H1 (cell line): ENCODE results near the gene DPP10. TPM values are rescaled to one million over a fixed set of nuclear protein-coding genes. Genes with fewer than 3 reads are reported as not detected.
A peak's percentile ranks its signal among the peaks of the same experiment; 100 is the strongest.

ENCODE experiments used
- CTCF ChIA-PET: fragments of 300-600 bp; sonication (Branson Sonifier 250); formaldehyde crosslinking; loops from one replicate; lab custom pipeline; 2021; ENCODE audit not compliant: partially characterized antibody; lab: Charles Lee
- POLR2A ChIA-PET: fragments of 300-600 bp; sonication (Branson Sonifier 250); formaldehyde crosslinking; loops from one replicate; lab custom pipeline; 2021; ENCODE audit warnings: inconsistent platforms; ENCODE audit not compliant: partially characterized antibody; lab: Charles Lee
- DNase-seq, 2 experiments: peaks; one replicate each; pipeline versions ENCODE4 v3.0.0 to v3.0.0-alpha.2; 2010 to 2022; ENCODE audit warnings: low spot score in 2 of 2, low read depth in 1 of 2, mixed read lengths in 1 of 2
- FAIRE-seq: peaks from 2 replicates; lab custom pipeline; 2011; peaks lifted over from hg19 to GRCh38; lab: Jason Lieb, UNC
- H2AFZ ChIP-seq: 2 replicates; pipeline ENCODE4 v1.8.1; 2012; ENCODE audit warnings: low read length, inconsistent platforms
- H2AK5ac ChIP-seq: 2 replicates; pipeline ENCODE4 v1.6.1; 2013; ENCODE audit warnings: low read depth, low read length
- H2BK120ac ChIP-seq: replicated peaks from 2 replicates; pipeline ENCODE3; 2013; ENCODE audit warnings: low read depth, low read length, inconsistent platforms
- H2BK12ac ChIP-seq: 2 replicates; pipeline ENCODE4 v1.6.1; 2013; ENCODE audit warnings: low read depth, low read length
- H2BK15ac ChIP-seq: 2 replicates; pipeline ENCODE4 v1.6.1; 2013; ENCODE audit warnings: low read length
- H2BK20ac ChIP-seq: 2 replicates; pipeline ENCODE4 v1.6.1; 2013; ENCODE audit warnings: low read length
- H2BK5ac ChIP-seq: 2 replicates; pipeline ENCODE4 v1.6.1; 2013; ENCODE audit warnings: low read depth, low read length
- H3K14ac ChIP-seq: 2 replicates; pipeline ENCODE4 v1.6.1; 2013; ENCODE audit warnings: inconsistent platforms; ENCODE audit not compliant: insufficient read length
- H3K18ac ChIP-seq: 2 replicates; pipeline ENCODE4 v1.6.1; 2013; ENCODE audit warnings: low read length; ENCODE audit errors: extremely low read depth
- H3K23ac ChIP-seq: 2 replicates; pipeline ENCODE4 v1.6.1; 2013; ENCODE audit warnings: inconsistent platforms; ENCODE audit not compliant: insufficient read length
- H3K23me2 ChIP-seq: 2 replicates; pipeline ENCODE4 v1.6.1; 2013; ENCODE audit warnings: low read depth, low read length
- H3K27ac ChIP-seq: 2 replicates; pipeline ENCODE4 v1.6.1; 2011; ENCODE audit warnings: low read depth, low read length, inconsistent platforms
- H3K27me3 ChIP-seq, 4 experiments: replicated peaks in 1 of 4; 1 replicate in 1 of 4; 2 replicates in 3 of 4; pipeline versions ENCODE4 v1.6.1 to v1.8.1; 2011 to 2013; ENCODE audit warnings: low read length in 3 of 4, mild to moderate bottlenecking in 3 of 4, inconsistent platforms in 2 of 4, mixed read lengths in 2 of 4, moderate library complexity in 1 of 4; ENCODE audit not compliant: control insufficient read depth in 3 of 4, insufficient read depth in 3 of 4; ENCODE audit errors: extremely low read depth in 1 of 4
- H3K36me3 ChIP-seq, 4 experiments: 2 replicates each; pipeline versions ENCODE4 v1.6.1 to v1.8.1; 2011 to 2013; ENCODE audit warnings: mild to moderate bottlenecking in 4 of 4, low read length in 3 of 4, moderate library complexity in 2 of 4, control low read depth in 1 of 4, inconsistent platforms in 1 of 4; ENCODE audit not compliant: insufficient read depth in 4 of 4, control insufficient read depth in 2 of 4
- H3K4ac ChIP-seq: replicated peaks from 2 replicates; pipeline ENCODE3; 2013; ENCODE audit warnings: low read length, low read depth, mixed read lengths, inconsistent platforms; ENCODE audit not compliant: insufficient read length
- H3K4me1 ChIP-seq, 4 experiments: replicated peaks in 1 of 4; 1 replicate in 1 of 4; 2 replicates in 3 of 4; pipeline versions ENCODE4 v1.6.1 to v1.8.1; 2011 to 2013; ENCODE audit warnings: low read length in 3 of 4, inconsistent platforms in 2 of 4, mixed read lengths in 1 of 4; ENCODE audit not compliant: insufficient read depth in 4 of 4, control insufficient read depth in 3 of 4
- H3K4me2 ChIP-seq, 2 experiments: 2 replicates each; pipeline versions ENCODE4 v1.6.1 to v1.8.1; 2011 to 2013; ENCODE audit warnings: low read depth in 2 of 2, low read length in 2 of 2, control low read depth in 1 of 2, inconsistent platforms in 1 of 2, mild to moderate bottlenecking in 1 of 2; ENCODE audit not compliant: insufficient read depth in 1 of 2
- H3K4me3 ChIP-seq, 4 experiments: fragments of 200-600, 300-600 bp in 1 of 4; sonication (generic), shearing (Covaris generic), sonication (Bioruptor Twin) in 1 of 4; 2 replicates each; pipeline versions ENCODE4 v1.5.1 to v1.8.1; 2011 to 2016; ENCODE audit warnings: low read length in 4 of 4, low read depth in 3 of 4, control low read depth in 2 of 4, inconsistent platforms in 2 of 4, mild to moderate bottlenecking in 2 of 4, mixed read lengths in 1 of 4, moderate library complexity in 1 of 4; ENCODE audit not compliant: insufficient read depth in 2 of 4; ENCODE audit errors: extremely low read depth in 1 of 4
- H3K56ac ChIP-seq: replicated peaks from 2 replicates; pipeline ENCODE3; 2013; ENCODE audit warnings: low read depth, mild to moderate bottlenecking, mixed read lengths, low read length, inconsistent platforms; ENCODE audit not compliant: insufficient read length
- H3K79me1 ChIP-seq: 2 replicates; pipeline ENCODE4 v1.6.1; 2013; ENCODE audit warnings: low read depth, low read length, control low read depth
- H3K79me2 ChIP-seq, 2 experiments: 2 replicates each; pipeline versions ENCODE4 v1.6.1 to v1.8.1; 2012 to 2013; ENCODE audit warnings: low read length in 2 of 2, mild to moderate bottlenecking in 2 of 2, inconsistent platforms in 1 of 2; ENCODE audit not compliant: insufficient read depth in 2 of 2, control insufficient read depth in 1 of 2
- H3K9ac ChIP-seq, 4 experiments: replicated peaks in 1 of 4; 1 replicate in 1 of 4; 2 replicates in 3 of 4; pipeline versions ENCODE4 v1.6.1 to v1.8.1; 2011 to 2013; ENCODE audit warnings: low read depth in 3 of 4, low read length in 3 of 4, control low read depth in 2 of 4, mild to moderate bottlenecking in 2 of 4, moderate library complexity in 2 of 4, inconsistent platforms in 1 of 4; ENCODE audit errors: extremely low read depth in 1 of 4
- H3K9me3 ChIP-seq, 2 experiments: 2 replicates each; pipeline versions ENCODE4 v1.6.1 to v1.8.1; 2012 to 2013; ENCODE audit warnings: mild to moderate bottlenecking in 2 of 2, moderate library complexity in 2 of 2, control low read depth in 1 of 2, inconsistent platforms in 1 of 2, low read depth in 1 of 2, low read length in 1 of 2, mixed read lengths in 1 of 2; ENCODE audit not compliant: insufficient read depth in 2 of 2
- H4K20me1 ChIP-seq, 2 experiments: replicated peaks in 1 of 2; 2 replicates each; pipeline versions ENCODE3 to v1.8.1; 2011 to 2013; ENCODE audit warnings: inconsistent platforms in 2 of 2, low read length in 2 of 2, mild to moderate bottlenecking in 1 of 2; ENCODE audit not compliant: insufficient read depth in 2 of 2, control insufficient read depth in 1 of 2
- H4K5ac ChIP-seq: 2 replicates; pipeline ENCODE4 v1.6.1; 2013; ENCODE audit warnings: low read length, low read depth, mixed read lengths, inconsistent platforms; ENCODE audit not compliant: insufficient read length
- H4K8ac ChIP-seq: 2 replicates; pipeline ENCODE4 v1.8.0; 2013; ENCODE audit warnings: mild to moderate bottlenecking, moderate library complexity, low read length, inconsistent platforms; ENCODE audit not compliant: insufficient read depth; ENCODE audit errors: extremely low read depth
- H4K91ac ChIP-seq: replicated peaks from 2 replicates; pipeline ENCODE3; 2013; ENCODE audit warnings: low read length, mixed read lengths, inconsistent platforms; ENCODE audit not compliant: insufficient read length
- CBX5 ChIP-seq: fragments of 300-800, 300-1000 bp; sonication (generic); IDR thresholded peaks from 2 replicates; pipeline ENCODE4 v1.7.1; 2016; ENCODE audit warnings: antibody characterized with exemption, low read length, low read depth
- CEBPB ChIP-seq: IDR thresholded peaks from 2 replicates; pipeline ENCODE4 v1.6.1; 2012; ENCODE audit warnings: low read depth, low read length
- HDAC6 ChIP-seq: IDR thresholded peaks from one replicate; pipeline ENCODE4 v1.7.1; 2012; ENCODE audit warnings: low read depth, mild to moderate bottlenecking, inconsistent platforms, low read length, moderate library complexity
- RNF2 ChIP-seq: fragments of 200-900, 300-1000 bp; sonication (generic); IDR thresholded peaks from 2 replicates; pipeline ENCODE4 v1.7.1; 2016; ENCODE audit warnings: borderline replicate concordance, low read depth, mild to moderate bottlenecking, antibody characterized with exemption, low read length; ENCODE audit not compliant: poor library complexity, severe bottlenecking; ENCODE audit errors: missing control alignments
- SIX5 ChIP-seq: IDR thresholded peaks from 2 replicates; pipeline ENCODE4 v1.6.1; 2011; ENCODE audit warnings: mild to moderate bottlenecking, low read depth, low read length
- TAF1 ChIP-seq: IDR thresholded peaks from 2 replicates; pipeline ENCODE4 v1.6.1; 2011; ENCODE audit warnings: mild to moderate bottlenecking, low read depth, low read length
- YY1 ChIP-seq: IDR thresholded peaks from 2 replicates; pipeline ENCODE4 v1.6.1; 2011; ENCODE audit warnings: low read depth, mild to moderate bottlenecking, low read length
- ZNF274 ChIP-seq: IDR thresholded peaks from 2 replicates; pipeline ENCODE4 v1.7.0; 2012; ENCODE audit warnings: low read length, borderline replicate concordance; ENCODE audit errors: extremely low read depth
- WGBS, 2 experiments: shearing (Covaris generic) in 1 of 2; methylation state at CpG; one replicate each; pipeline versions ENCODE4 v1.1.6 to v1.1.7; 2013 to 2015; ENCODE audit warnings: low lambda C conversion rate in 2 of 2, mixed read lengths in 2 of 2, inconsistent platforms in 1 of 2, low coverage in 1 of 2, missing lambda C conversion rate in 1 of 2; ENCODE audit not compliant: insufficient replicate concordance in 2 of 2, insufficient coverage in 1 of 2, insufficient read length in 1 of 2; ENCODE audit errors: extremely low coverage in 1 of 2, missing lambda C conversion rate in 1 of 2; 5-methylcytosine and 5-hydroxymethylcytosine counted together
- polyA plus RNA-seq, 7 experiments: library from polyadenylated mRNA; depleted of rRNA in 3 of 7; stranded (reverse) in 5 of 7; unstranded in 2 of 7; fragments of >200 nt in 5 of 7; fragments of 200-250 nt in 2 of 7; gene quantifications; 1 replicate in 5 of 7; 2 replicates in 1 of 7; 4 replicates in 1 of 7; pipeline versions ENCODE4 v1.2.1 to v1.2.3, GENCODE V29; 2011 to 2013; ENCODE audit warnings: missing spikeins in 2 of 7, mixed read lengths in 2 of 7
- total RNA-seq: library from RNA; stranded (reverse); fragmentation: NEBNext Ultra II Directional; extraction: Animal tissue kit (Norgen Biotek cat#: 25700); gene quantifications from 2 replicates; pipeline ENCODE4 v1.2.1, GENCODE V29; 2021
- TF ChIP-seq, protein P1 (sequence below): IDR thresholded peaks from 2 replicates; pipeline ENCODE4 v1.6.1; 2012; ENCODE audit warnings: low read length, inconsistent platforms

DPP10 gene
- total and polyA plus RNA-seq, 2 of the 8 experiments (the other 6 are each of a cell fraction or from before 2014, with no cell fraction given), result 3.3 to 7.2 TPM

DNA sequence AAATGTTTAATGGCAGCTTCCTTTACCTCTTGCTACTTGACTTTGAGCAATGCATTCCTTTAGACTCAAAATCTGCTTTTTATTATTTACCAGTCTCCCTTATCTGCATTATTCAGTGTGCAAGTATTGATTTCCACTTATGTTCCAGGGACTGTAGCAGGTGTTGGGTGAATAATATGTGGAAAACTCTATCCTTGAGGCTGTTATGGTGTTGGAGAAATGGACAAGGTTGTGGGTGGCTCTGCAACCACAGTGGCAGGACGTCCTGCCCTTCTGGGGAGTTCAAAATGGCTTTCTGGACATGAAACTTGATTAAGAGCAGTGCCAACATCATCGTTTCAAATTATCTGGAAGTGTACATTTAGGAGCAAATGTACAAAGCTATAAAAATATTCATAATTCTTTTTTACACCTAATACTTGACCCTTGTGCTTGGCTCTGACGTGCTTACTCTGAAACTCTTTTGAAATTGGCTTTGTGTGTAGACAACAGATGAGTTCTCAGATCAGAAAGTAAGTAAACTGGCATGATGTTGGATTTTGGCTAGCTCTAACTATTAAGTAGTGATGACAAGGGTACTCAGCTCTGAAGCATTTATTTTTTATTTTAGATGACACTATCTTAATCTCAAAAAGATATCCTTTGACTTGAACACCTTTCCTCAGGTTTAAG, 766.2 kb downstream of the DPP10 start:
- CTCF ChIA-PET, result interaction anchor here (1.4 kb wide), 1 partner anchor 30 kb away, joined by 3 read pairs; no protein-coding TSS in a partner anchor
- no peaks in the 10 kb centered on the region for H3K79me2 ChIP-seq
- peak overlapping the region in 1 of 4 experiments; percentile 49; a peak in 1 of 7 replicates for H3K9ac ChIP-seq
- H4K8ac ChIP-seq, result no peak overlapping the region
- H3K56ac ChIP-seq, result no peak overlapping the region
- no peak overlapping the region for H4K5ac ChIP-seq
- no peak overlapping the region for H3K4me2 ChIP-seq
- no peak overlapping the region for H4K91ac ChIP-seq
- H3K23ac ChIP-seq, result no peak overlapping the region
- H2AFZ ChIP-seq, result no peak overlapping the region
- H2BK20ac ChIP-seq, result no peak overlapping the region
- H3K18ac ChIP-seq, result no peak overlapping the region
- no peak overlapping the region for H3K14ac ChIP-seq
- H4K20me1 ChIP-seq, result no peaks in the 10 kb centered on the region
- DNase-seq (no peak), FAIRE-seq (no peak)
- H3K36me3 ChIP-seq, result no peaks in the 10 kb centered on the region; a peak in 1 of 8 replicates
- H3K4me3 ChIP-seq, result no peak overlapping the region
- no peak overlapping the region for H2BK120ac ChIP-seq
- POLR2A ChIA-PET, result no interaction called here
- H3K9me3 ChIP-seq, result no peaks in the 10 kb centered on the region
- H2BK12ac ChIP-seq, result no peak overlapping the region
- H3K27me3 ChIP-seq, result no peaks in the 10 kb centered on the region
- TF ChIP-seq RNF2, result no peak
- TF ChIP-seq CBX5, result no peak
- TF ChIP-seq, protein P1, sequence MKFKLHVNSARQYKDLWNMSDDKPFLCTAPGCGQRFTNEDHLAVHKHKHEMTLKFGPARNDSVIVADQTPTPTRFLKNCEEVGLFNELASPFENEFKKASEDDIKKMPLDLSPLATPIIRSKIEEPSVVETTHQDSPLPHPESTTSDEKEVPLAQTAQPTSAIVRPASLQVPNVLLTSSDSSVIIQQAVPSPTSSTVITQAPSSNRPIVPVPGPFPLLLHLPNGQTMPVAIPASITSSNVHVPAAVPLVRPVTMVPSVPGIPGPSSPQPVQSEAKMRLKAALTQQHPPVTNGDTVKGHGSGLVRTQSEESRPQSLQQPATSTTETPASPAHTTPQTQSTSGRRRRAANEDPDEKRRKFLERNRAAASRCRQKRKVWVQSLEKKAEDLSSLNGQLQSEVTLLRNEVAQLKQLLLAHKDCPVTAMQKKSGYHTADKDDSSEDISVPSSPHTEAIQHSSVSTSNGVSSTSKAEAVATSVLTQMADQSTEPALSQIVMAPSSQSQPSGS, result no peak
- TF ChIP-seq YY1, result no peak
- no peak for TF ChIP-seq SIX5
- no peak for TF ChIP-seq ZNF274
- no peak for TF ChIP-seq TAF1
- TF ChIP-seq HDAC6, result no peak
- no peak for TF ChIP-seq CEBPB
- no peak overlapping the region for H2BK5ac ChIP-seq
- whole genome bisulfite sequencing, 2 experiments, result 95% methylated on average over 3 of the region's 3 CpGs; no CpG with 5 or more reads in 1 of the 2 experiments
- no peaks in the 10 kb centered on the region for H3K23me2 ChIP-seq
- no peak overlapping the region for H3K4ac ChIP-seq
- no peak overlapping the region for H3K27ac ChIP-seq
- H2BK15ac ChIP-seq, result no peak overlapping the region
- H2AK5ac ChIP-seq, result no peak overlapping the region
- H3K79me1 ChIP-seq, result no peaks in the 10 kb centered on the region
- H3K4me1 ChIP-seq, result peaks cover 0 to 3% (median 0%) of the 10 kb centered on the region in 4 experiments; a peak in 2 of 7 replicates
